H1 (cell line): ENCODE results near the gene TMEM164.

Experiments
- ATF3 ChIP-seq: IDR thresholded peaks from 2 replicates; pipeline ENCODE4 v1.6.1; 2011; ENCODE audit warnings: low read depth, mild to moderate bottlenecking, low read length; ENCODE audit not compliant: insufficient read depth
- CTCF ChIP-seq, 3 experiments: IDR thresholded peaks; 1 replicate in 2 of 3; 2 replicates in 1 of 3; pipeline versions ENCODE4 v1.5.1 to v1.6.1; 2011; ENCODE audit warnings: low read length in 3 of 3, mild to moderate bottlenecking in 3 of 3, inconsistent platforms in 2 of 3, low read depth in 1 of 3, moderate library complexity in 1 of 3; ENCODE audit not compliant: insufficient read depth in 1 of 3; ENCODE audit errors: control extremely low read depth in 1 of 3
- NRF1 ChIP-seq: IDR thresholded peaks from 2 replicates; pipeline ENCODE4 v1.6.1; 2011; ENCODE audit warnings: mild to moderate bottlenecking, low read depth, low read length, improper control_type of control experiment
- POLR2A ChIP-seq, 2 experiments: IDR thresholded peaks; 1 replicate in 1 of 2; 2 replicates in 1 of 2; pipeline ENCODE4 v1.6.1; 2011; ENCODE audit warnings: low read depth in 2 of 2, low read length in 2 of 2, mild to moderate bottlenecking in 2 of 2; ENCODE audit errors: control extremely low read depth in 1 of 2

DNA sequence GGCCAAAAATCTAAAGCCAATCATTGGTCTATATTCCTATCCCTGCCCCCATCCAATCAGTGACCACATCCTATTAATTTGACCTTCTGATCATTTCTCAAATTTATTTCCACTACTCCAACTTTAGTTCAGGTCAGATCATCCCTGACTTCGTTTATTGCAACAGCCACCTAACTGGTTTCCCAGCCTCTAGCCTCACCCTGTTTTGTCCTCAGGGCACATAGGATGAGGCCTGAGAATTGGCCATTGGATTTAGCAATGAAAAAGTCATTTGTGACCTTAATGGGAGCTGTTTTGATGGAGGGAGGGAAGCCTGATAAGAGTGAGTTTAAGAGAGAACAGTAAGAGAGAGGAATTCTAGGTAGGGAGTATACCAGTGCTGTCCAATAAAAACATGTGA is 160.0 kb downstream of the TMEM164 start:
- TF ChIP-seq NRF1 (no peak), CTCF (IDR thresholded peaks at IDR 0.05; ENCODE audit: control extremely low read depth in 1 of 3, insufficient read depth in 1 of 3, low read depth in 1 of 3, low read length in 3 of 3) (no peak), ATF3 (no peak), POLR2A (IDR thresholded peaks at IDR 0.05; ENCODE audit: control extremely low read depth in 1 of 2, low read depth in 2 of 2, low read length in 2 of 2) (no peak)
